K562 (cell line): ENCODE measurements around the gene ZBTB32. TPM values are rescaled to one million over a fixed set of nuclear protein-coding genes. Genes with fewer than 3 reads are reported as not detected.

ENCODE experiments used
- ARHGAP35 ChIP-seq: fragments of 450-650 bp; IDR thresholded peaks from 2 replicates; pipeline ENCODE4 v1.6.1; 2018; ENCODE audit not compliant: partially characterized antibody
- BRD9 ChIP-seq: fragments of 450-650 bp; IDR thresholded peaks from 2 replicates; pipeline ENCODE4 v1.6.1; 2018; ENCODE audit warnings: low read depth; ENCODE audit not compliant: partially characterized antibody
- CEBPG ChIP-seq, 3 experiments: fragments of 200-800 bp in 1 of 3; sonication (Bioruptor generic) in 1 of 3; sonication (generic) in 1 of 3; formaldehyde crosslinking in 1 of 3; IDR thresholded peaks in 2 of 3; conservative IDR thresholded peaks in 1 of 3; 2 replicates each; pipeline versions ENCODE4 v1.6.1 to v1.8.0; 2016 to 2022; ENCODE audit warnings: missing compliant biosample characterization in 2 of 3, missing genetic modification characterization in 2 of 3, mild to moderate bottlenecking in 1 of 3, missing genetic modification reagents in 1 of 3
- CREB3 ChIP-seq: fragments of 450-650 bp; conservative IDR thresholded peaks from 2 replicates; pipeline ENCODE4 v1.6.1; 2016; ENCODE audit warnings: missing genetic modification characterization, low read depth, mild to moderate bottlenecking, missing compliant biosample characterization, moderate library complexity
- ETS2 ChIP-seq: IDR thresholded peaks from 2 replicates; pipeline ENCODE4 v1.6.1; 2016; ENCODE audit warnings: borderline replicate concordance, missing genetic modification characterization, mild to moderate bottlenecking, moderate library complexity, missing compliant biosample characterization; ENCODE audit not compliant: poor library complexity, severe bottlenecking
- FOXJ2 ChIP-seq: fragments of 200-800 bp; sonication (Bioruptor generic); IDR thresholded peaks from 2 replicates; pipeline ENCODE4 v1.6.1; 2016; ENCODE audit warnings: missing genetic modification characterization, missing compliant biosample characterization
- FOXK1 ChIP-seq: sonication (generic); formaldehyde crosslinking; IDR thresholded peaks from 2 replicates; pipeline ENCODE4 v1.8.0; 2022; ENCODE audit warnings: missing genetic modification reagents, mild to moderate bottlenecking, borderline replicate concordance
- FOXO4 ChIP-seq: fragments of 450-650 bp; formaldehyde crosslinking; IDR thresholded peaks from 2 replicates; pipeline ENCODE4 v1.4.0; 2020; ENCODE audit warnings: mild to moderate bottlenecking, moderate library complexity
- HNRNPUL1 ChIP-seq: fragments of 200-400 bp; formaldehyde crosslinking; IDR thresholded peaks from 2 replicates; pipeline ENCODE4 v1.6.1; 2017; ENCODE audit warnings: low read length
- NONO ChIP-seq, 2 experiments: fragments of 200-400 bp in 1 of 2; fragments of 450-650 bp in 1 of 2; formaldehyde crosslinking in 1 of 2; IDR thresholded peaks; 2 replicates each; pipeline ENCODE4 v1.6.1; 2017; ENCODE audit warnings: low read depth in 2 of 2, mild to moderate bottlenecking in 2 of 2, moderate library complexity in 2 of 2, low read length in 1 of 2
- NR2F6 ChIP-seq: fragments of 450-650 bp; formaldehyde crosslinking; IDR thresholded peaks from 2 replicates; pipeline ENCODE4 v1.4.0; 2020; ENCODE audit warnings: mild to moderate bottlenecking
- RFX1 ChIP-seq: fragments of 450-650 bp; IDR thresholded peaks from 2 replicates; pipeline ENCODE4 v1.6.1; 2016; ENCODE audit warnings: mild to moderate bottlenecking, moderate library complexity
- RHOXF2B ChIP-seq: fragments of 250-450 bp; sonication (Bioruptor Pico); conservative IDR thresholded peaks from 2 replicates; pipeline ENCODE4 v1.5.1; 2021
- TCF3 ChIP-seq: sonication (generic); formaldehyde crosslinking; IDR thresholded peaks from 2 replicates; pipeline ENCODE4 v1.4.0; 2020; ENCODE audit warnings: mild to moderate bottlenecking, missing genetic modification reagents
- ZNF140 ChIP-seq: fragments of 250-450 bp; sonication (Bioruptor Pico); IDR thresholded peaks from 2 replicates; pipeline ENCODE4 v1.8.0; 2021; ENCODE audit warnings: moderate library complexity, mild to moderate bottlenecking, inconsistent platforms
- ZNF449 ChIP-seq: fragments of 250-450 bp; sonication (Bioruptor Pico); IDR thresholded peaks from 2 replicates; pipeline ENCODE4 v1.8.0; 2022; ENCODE audit warnings: moderate library complexity, mild to moderate bottlenecking, inconsistent platforms
- ZNF609 ChIP-seq: sonication (generic); formaldehyde crosslinking; IDR thresholded peaks from 2 replicates; pipeline ENCODE4 v1.8.1; 2023; ENCODE audit warnings: missing genetic modification reagents, mild to moderate bottlenecking, borderline replicate concordance
- ZNF75A ChIP-seq: fragments of 450-650 bp; formaldehyde crosslinking; IDR thresholded peaks from 2 replicates; pipeline ENCODE4 v1.4.0; 2020; ENCODE audit warnings: mild to moderate bottlenecking
- ZZZ3 ChIP-seq: fragments of 450-650 bp; IDR thresholded peaks from 2 replicates; pipeline ENCODE4 v1.6.1; 2016; ENCODE audit warnings: antibody characterized with exemption, mild to moderate bottlenecking, moderate library complexity
- polyA plus RNA-seq, 8 experiments: library from polyadenylated mRNA; depleted of rRNA in 4 of 8; stranded (reverse) in 5 of 8; unstranded in 3 of 8; fragments of >200 nt; fragmentation: Nextera tagmentation in 2 of 8; fragmentation: Illumina TruSeq in 1 of 8; extraction: Ambion mirVana in 2 of 8; extraction: Trizol in 1 of 8; gene quantifications; 2 replicates each; pipeline versions ENCODE4 v1.2.1 to v1.2.3, GENCODE V29; 2011 to 2014; ENCODE audit warnings: inconsistent platforms in 1 of 8, missing spikeins in 1 of 8
- total RNA-seq, 7 experiments: library from RNA; depleted of rRNA in 6 of 7; stranded (reverse); fragments of >200 nt in 6 of 7; fragmentation: Illumina TruSeq in 2 of 7; extraction: Trizol in 2 of 7; gene quantifications; 2 replicates each; pipeline versions ENCODE4 v1.2.1 to v1.2.3, GENCODE V29; 2011 to 2021; ENCODE audit warnings: low replicate concordance in 1 of 7

The ZBTB32 gene
- total and polyA plus RNA-seq, 9 of the 15 experiments (the other 6 are each of a cell fraction or from before 2014, with no cell fraction given) = 0.20 TPM; not detected in 8

- no peak; the same call in 1 of the 2 replicates for TF ChIP-seq ZNF609 (CRISPR knock-in tag)
- TF ChIP-seq CREB3 (tag) = no peak
- TF ChIP-seq TCF3 (CRISPR knock-in tag) = no peak
- TF ChIP-seq FOXK1 (CRISPR knock-in tag) = no peak
- no peak for TF ChIP-seq RHOXF2B (CRISPR knock-in tag)
- no peak for TF ChIP-seq FOXO4 (CRISPR knock-in tag)
- TF ChIP-seq NR2F6 (CRISPR knock-in tag) = no peak
- TF ChIP-seq ZZZ3 = no peak
- no peak for TF ChIP-seq ARHGAP35
- no peak for TF ChIP-seq ZNF140 (CRISPR knock-in tag)
- TF ChIP-seq NONO (IDR thresholded peaks at IDR 0.05; ENCODE audit: low read depth in 2 of 2, low read length in 1 of 2) = 0 out of 4 replicates have a peak, but pooled peaks of 1 of the 2 experiments have one; percentile 57
- no peak for TF ChIP-seq CEBPG (CRISPR knock-in tag; IDR thresholded peaks at IDR 0.05)
- TF ChIP-seq CEBPG (tag; conservative IDR thresholded peaks at IDR 0.05 in 1 of 2, IDR thresholded peaks at IDR 0.05 in 1 of 2) = no peak
- TF ChIP-seq ZNF75A (CRISPR knock-in tag) = no peak
- peak; percentile 14 for TF ChIP-seq FOXJ2
- no peak for TF ChIP-seq ZNF449 (CRISPR knock-in tag)
- TF ChIP-seq BRD9 = no peak
- TF ChIP-seq HNRNPUL1 = no peak
- TF ChIP-seq RFX1 = no peak
- TF ChIP-seq ETS2 (tag) = no peak
These were observed 13.4 kb downstream of the ZBTB32 start, which contains the start of gene KMT2B (continued) for GRCh38 chr19:35717665-35718344.
